ENCODE results near the gene TMEM143. TPM values are rescaled to one million over a fixed set of nuclear protein-coding genes. Genes with fewer than 3 reads are reported as not detected.

TMEM143 gene
- total RNA-seq, 3 donors from 2014 or later (not counting 1 experiment from before 2014, with no cell fraction given), result 10.2 to 12.3 (median 11.1) TPM

DNA sequence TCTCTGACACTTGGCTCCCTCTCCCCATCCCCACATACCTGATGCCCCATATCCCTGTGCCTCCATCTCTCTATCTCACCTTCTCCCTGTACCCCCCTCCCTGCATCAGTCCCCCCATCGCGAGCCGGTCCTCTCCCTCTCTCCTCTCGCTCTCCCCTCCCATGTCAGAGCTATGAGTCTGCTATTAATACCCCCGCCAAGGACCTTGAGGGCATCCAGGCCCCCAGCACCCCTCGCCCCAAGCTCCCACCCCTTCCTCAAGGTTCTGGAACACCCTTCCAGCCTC, 31.4 kb upstream of the TMEM143 start:
- Histone ChIP-seq H3K9me3 (ENCODE audit: control insufficient read depth, insufficient read depth, low read length) (no peaks in the 10 kb centered on the region), H3K27ac (ENCODE audit: low read length) (no peak overlapping the region), H3K36me3 (ENCODE audit: control insufficient read depth, insufficient read depth, low read length) (no peaks in the 10 kb centered on the region), H3K4me3 (ENCODE audit: low read length) (no peak overlapping the region), H3K27me3 (ENCODE audit: control insufficient read depth, insufficient read depth, low read length) (peaks cover 37% of the 10 kb centered on the region), H3K4me1 (ENCODE audit: control insufficient read depth, insufficient read depth, low read length) (peaks cover 71% of the 10 kb centered on the region)
- H3K4me1 Mint-ChIP-seq, result peaks cover 31 to 71% of the 10 kb centered on the region in 2 donors
- DNase-seq (peak in 1 of 2 donors; percentile 23), ATAC-seq (no peak)
- intact Hi-C loops (cut with micrococcal nuclease), result no loop called here
- peaks cover 12 to 43% of the 10 kb centered on the region in 2 donors for H3K27me3 Mint-ChIP-seq (ENCODE audit: low read depth in 2 of 2)
- H3K4me3 Mint-ChIP-seq, result no peak overlapping the region
- peaks cover 0 to 3% of the 10 kb centered on the region in 2 donors for H3K9me3 Mint-ChIP-seq
- WGBS (ENCODE audit: insufficient coverage), result 11% methylated on average over 5 of the region's 6 CpGs
- TF ChIP-seq, protein P1, sequence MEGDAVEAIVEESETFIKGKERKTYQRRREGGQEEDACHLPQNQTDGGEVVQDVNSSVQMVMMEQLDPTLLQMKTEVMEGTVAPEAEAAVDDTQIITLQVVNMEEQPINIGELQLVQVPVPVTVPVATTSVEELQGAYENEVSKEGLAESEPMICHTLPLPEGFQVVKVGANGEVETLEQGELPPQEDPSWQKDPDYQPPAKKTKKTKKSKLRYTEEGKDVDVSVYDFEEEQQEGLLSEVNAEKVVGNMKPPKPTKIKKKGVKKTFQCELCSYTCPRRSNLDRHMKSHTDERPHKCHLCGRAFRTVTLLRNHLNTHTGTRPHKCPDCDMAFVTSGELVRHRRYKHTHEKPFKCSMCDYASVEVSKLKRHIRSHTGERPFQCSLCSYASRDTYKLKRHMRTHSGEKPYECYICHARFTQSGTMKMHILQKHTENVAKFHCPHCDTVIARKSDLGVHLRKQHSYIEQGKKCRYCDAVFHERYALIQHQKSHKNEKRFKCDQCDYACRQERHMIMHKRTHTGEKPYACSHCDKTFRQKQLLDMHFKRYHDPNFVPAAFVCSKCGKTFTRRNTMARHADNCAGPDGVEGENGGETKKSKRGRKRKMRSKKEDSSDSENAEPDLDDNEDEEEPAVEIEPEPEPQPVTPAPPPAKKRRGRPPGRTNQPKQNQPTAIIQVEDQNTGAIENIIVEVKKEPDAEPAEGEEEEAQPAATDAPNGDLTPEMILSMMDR (IDR thresholded peaks at IDR 0.05), result no peak
- peak overlapping the region in 1 of 2 donors; percentile 24 for H3K27ac Mint-ChIP-seq
- no peaks in the 10 kb centered on the region for H3K36me3 Mint-ChIP-seq

DNA sequence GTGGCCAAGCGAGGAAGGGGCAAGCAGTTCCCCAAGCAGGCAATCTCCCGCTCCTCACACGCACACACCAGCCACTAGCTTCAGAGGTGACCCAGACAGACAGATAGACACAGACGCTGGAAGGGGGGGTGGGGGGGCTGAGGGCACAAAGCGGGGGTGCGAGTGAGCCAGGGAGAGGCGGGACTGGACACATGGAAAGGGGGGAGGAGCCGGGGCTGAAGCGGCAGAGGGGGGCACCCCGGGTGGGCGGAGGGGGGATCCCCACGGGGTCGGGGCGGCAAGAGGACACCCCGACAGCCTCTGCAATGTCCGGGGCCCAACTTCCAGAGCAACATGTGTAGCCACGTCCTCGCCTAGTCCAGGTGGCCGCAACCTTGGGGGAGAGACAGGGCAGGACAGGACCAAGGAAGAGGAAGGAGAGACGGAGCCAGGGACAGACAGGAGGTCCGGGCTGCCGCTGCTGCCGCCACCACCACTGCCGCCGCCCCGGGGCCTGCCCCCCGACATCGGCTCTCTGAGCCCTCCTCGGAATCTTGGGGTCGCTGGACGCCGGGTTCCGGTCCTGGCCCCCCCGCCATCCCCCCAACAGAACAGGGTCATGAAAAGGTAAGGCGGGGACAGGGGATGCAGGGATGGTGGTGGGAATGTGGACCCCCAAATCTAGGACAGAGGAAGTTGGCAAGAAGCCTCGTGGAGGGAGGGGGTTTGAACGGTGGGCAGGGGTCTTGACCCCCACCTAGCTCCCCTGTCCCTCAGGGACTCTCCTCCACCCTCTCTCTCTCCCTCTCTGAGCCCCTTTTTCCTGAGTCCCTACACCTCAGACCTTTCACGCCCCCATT, 30.8 kb upstream of the TMEM143 start:
- Mint-ChIP-seq H3K4me1 (peaks cover 26 to 67% of the 10 kb centered on the region in 2 donors), H3K9me3 (peaks cover 0 to 2% of the 10 kb centered on the region in 2 donors), H3K4me3 (no peak overlapping the region), H3K36me3 (no peaks in the 10 kb centered on the region), H3K27me3 (ENCODE audit: low read depth in 2 of 2) (peaks cover 12 to 43% of the 10 kb centered on the region in 2 donors), H3K27ac (peak overlapping the region in 1 of 2 donors; percentile 44)
- Histone ChIP-seq H3K27ac (ENCODE audit: low read length) (no peak overlapping the region), H3K36me3 (ENCODE audit: control insufficient read depth, insufficient read depth, low read length) (no peaks in the 10 kb centered on the region), H3K4me1 (ENCODE audit: control insufficient read depth, insufficient read depth, low read length) (peaks cover 69% of the 10 kb centered on the region), H3K9me3 (ENCODE audit: control insufficient read depth, insufficient read depth, low read length) (no peaks in the 10 kb centered on the region), H3K4me3 (ENCODE audit: low read length) (no peak overlapping the region), H3K27me3 (ENCODE audit: control insufficient read depth, insufficient read depth, low read length) (peaks cover 37% of the 10 kb centered on the region)
- TF ChIP-seq, protein P1 (IDR thresholded peaks at IDR 0.05), result no peak
- no peak for ATAC-seq
- 3% methylated on average over 27 of the region's 38 CpGs for WGBS (ENCODE audit: insufficient coverage)
- intact Hi-C loops (cut with micrococcal nuclease), result loop anchor here (1.0 kb wide), 1 partner anchor 27 kb away; no protein-coding TSS in a partner anchor
- peak in 1 of 2 donors; percentile 32 for DNase-seq

DNA sequence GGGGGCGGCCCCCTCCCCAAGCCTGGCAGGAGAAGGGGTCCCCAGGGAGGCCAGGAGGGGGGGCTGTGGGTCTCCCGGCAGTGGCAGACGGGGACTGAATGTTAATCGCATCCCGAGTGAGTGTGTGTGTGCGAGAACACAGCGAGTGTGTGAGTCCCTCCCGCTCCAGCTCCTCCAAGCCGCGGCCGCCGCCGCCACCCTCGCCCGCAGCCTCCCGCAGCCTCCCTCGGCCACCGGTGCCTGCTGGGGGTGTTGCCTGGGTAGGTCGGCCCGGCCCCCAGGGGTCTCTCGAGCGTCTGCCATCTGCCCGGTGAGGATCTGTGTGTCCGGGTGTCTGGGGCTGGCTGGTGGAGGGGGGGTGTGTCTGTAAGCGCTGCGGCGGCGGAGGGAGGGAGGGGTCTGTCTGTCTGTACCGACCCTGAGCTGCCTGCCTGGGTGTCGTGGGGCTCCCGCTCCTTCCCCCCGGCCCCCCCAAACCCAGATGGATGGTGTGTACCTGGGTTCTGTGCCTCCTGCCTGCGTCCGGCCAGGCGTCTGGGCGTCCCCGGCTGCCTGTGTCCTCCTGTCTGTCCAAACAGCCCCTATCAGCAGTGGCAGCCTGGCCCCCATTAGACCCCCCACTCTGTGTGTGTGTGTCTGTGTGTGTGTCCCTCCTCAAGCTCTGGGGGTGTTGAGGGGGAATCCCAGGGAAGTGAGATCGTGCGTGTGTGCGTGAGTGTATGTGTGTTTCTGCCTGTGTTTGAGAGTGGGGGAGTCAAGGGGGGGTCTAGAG, 30.0 kb upstream of the TMEM143 start, which contains the start of gene GRIN2D:
TSS of gene GRIN2D (plus strand) at position 110 of the 772 bp plus-strand sequence. CDS start 4,725 bp downstream, outside the sequence.
- intact Hi-C loops (cut with micrococcal nuclease), result loop anchor here (1.0 kb wide), 1 partner anchor 26 kb away; no protein-coding TSS in a partner anchor
- WGBS (ENCODE audit: insufficient coverage), result 2% methylated on average over 33 of the region's 40 CpGs
- no peaks in the 10 kb centered on the region for H3K36me3 ChIP-seq (ENCODE audit: control insufficient read depth, insufficient read depth, low read length)
- peaks cover 37% of the 10 kb centered on the region for H3K27me3 ChIP-seq (ENCODE audit: control insufficient read depth, insufficient read depth, low read length)
- no peak within 1 kb of the TSS for H3K4me3 ChIP-seq (ENCODE audit: low read length)
- DNase-seq (peak; percentile 34 to 51), ATAC-seq (no peak)
- peaks cover 12 to 43% of the 10 kb centered on the region in 2 donors for H3K27me3 Mint-ChIP-seq (ENCODE audit: low read depth in 2 of 2)
- peaks cover 25 to 60% of the 10 kb centered on the region in 2 donors for H3K4me1 Mint-ChIP-seq
- no peak within 1 kb of the TSS for H3K27ac ChIP-seq (ENCODE audit: low read length)
- H3K4me3 Mint-ChIP-seq, result peak within 1 kb of the TSS; percentile 72
- TF ChIP-seq, protein P1 (IDR thresholded peaks at IDR 0.05), result no peak
- no peaks in the 10 kb centered on the region for H3K9me3 ChIP-seq (ENCODE audit: control insufficient read depth, insufficient read depth, low read length)
- no peaks in the 10 kb centered on the region for H3K9me3 Mint-ChIP-seq
- peaks cover 62% of the 10 kb centered on the region for H3K4me1 ChIP-seq (ENCODE audit: control insufficient read depth, insufficient read depth, low read length)
- H3K27ac Mint-ChIP-seq, result peak within 1 kb of the TSS in 1 of 2 donors; percentile 85
- H3K36me3 Mint-ChIP-seq, result no peaks in the 10 kb centered on the region
